ENCODE measurements around the gene EIF4EBP3. TPM values are rescaled to one million over a fixed set of nuclear protein-coding genes. Genes with fewer than 3 reads are reported as not detected.

The EIF4EBP3 gene
- total and polyA plus RNA-seq, 10 donors: 11.5 to 75.6 (median 21.0) TPM

- Histone ChIP-seq H3K9me3 (no peaks in the 10 kb centered on the region), H3K4me3 (peak overlapping the region; percentile 41 to 78 (median 47)), H3K4me1 (peaks cover 16 to 53% (median 46%) of the 10 kb centered on the region in 6 donors), H3K27ac (peak overlapping the region; percentile 88 to 98 (median 92)), H3K27me3 (replicated peaks in 1 of 7) (no peaks in the 10 kb centered on the region), H3K36me3 (peaks cover 0 to 71% (median 34%) of the 10 kb centered on the region in 6 donors)
- no peak for TF ChIP-seq CTCF (IDR thresholded peaks at IDR 0.05 in 8 of 11, conservative IDR thresholded peaks at IDR 0.05 in 3 of 11)
- TF ChIP-seq POLR2A (IDR thresholded peaks at IDR 0.05): no peak
- no peak for TF ChIP-seq POLR2AphosphoS5 (IDR thresholded peaks at IDR 0.05)
- intact Hi-C loops (cut with DNase I; ENCODE audit: low total_unique reads): no loop called here
- 4 to 20% (median 11%) methylated on average over 5 of the region's 5 CpGs; no CpG with 5 or more reads in 1 of the 5 donors for WGBS, 5 donors
- DNase-seq: no peak
These were observed 832 bp downstream of the EIF4EBP3 start for GRCh38 chr5:140548300-140548688.

- DNase-seq: no peak
- H3K4me3 ChIP-seq: peak overlapping the region in 2 of 8 donors; percentile 46 to 78
- no peaks in the 10 kb centered on the region for H3K9me3 ChIP-seq
- intact Hi-C loops (cut with DNase I; ENCODE audit: low total_unique reads): no loop called here
- H3K27ac ChIP-seq: peak overlapping the region; percentile 88 to 98 (median 92)
- WGBS, 5 donors: 88 to 91% (median 89%) methylated on average over 7 of the region's 7 CpGs
- peaks cover 16 to 58% (median 51%) of the 10 kb centered on the region in 6 donors for H3K4me1 ChIP-seq
- no peaks in the 10 kb centered on the region for H3K27me3 ChIP-seq (replicated peaks in 1 of 7)
- TF ChIP-seq CTCF (IDR thresholded peaks at IDR 0.05 in 8 of 11, conservative IDR thresholded peaks at IDR 0.05 in 3 of 11): no peak
- TF ChIP-seq POLR2AphosphoS5 (IDR thresholded peaks at IDR 0.05): no peak
- no peak for TF ChIP-seq POLR2A (IDR thresholded peaks at IDR 0.05)
- peaks cover 0 to 71% (median 34%) of the 10 kb centered on the region in 6 donors for H3K36me3 ChIP-seq
These were observed 1.3 kb downstream of the EIF4EBP3 start for GRCh38 chr5:140548791-140549190.

- 78 to 91% (median 88%) methylated on average over 3 of the region's 3 CpGs for WGBS, 5 donors
- Histone ChIP-seq H3K27me3 (replicated peaks in 1 of 7) (no peaks in the 10 kb centered on the region), H3K4me1 (peaks cover 16 to 65% (median 58%) of the 10 kb centered on the region in 6 donors), H3K36me3 (peaks cover 0 to 64% (median 32%) of the 10 kb centered on the region in 6 donors), H3K27ac (peak overlapping the region; percentile 51 to 98 (median 92)), H3K4me3 (peak overlapping the region in 1 of 8 donors; percentile 5), H3K9me3 (no peaks in the 10 kb centered on the region)
- peak in 2 of 3 donors; percentile 31 to 63 for TF ChIP-seq POLR2AphosphoS5 (IDR thresholded peaks at IDR 0.05)
- TF ChIP-seq CTCF (IDR thresholded peaks at IDR 0.05 in 8 of 11, conservative IDR thresholded peaks at IDR 0.05 in 3 of 11): no peak
- DNase-seq: no peak
- intact Hi-C loops (cut with DNase I; ENCODE audit: low total_unique reads): no loop called here
These were observed 2.0 kb downstream of the EIF4EBP3 start for GRCh38 chr5:140549237-140550144.

All from spleen (tissue), 11 donors.